Brain pericyte (primary cell): ENCODE results near the gene C6.

Experiments used
- DNase-seq: peaks from one replicate; pipeline ENCODE4 v3.0.0-alpha.2; 2012; ENCODE audit warnings: low read depth, low spot score

Gene C6

DNA sequence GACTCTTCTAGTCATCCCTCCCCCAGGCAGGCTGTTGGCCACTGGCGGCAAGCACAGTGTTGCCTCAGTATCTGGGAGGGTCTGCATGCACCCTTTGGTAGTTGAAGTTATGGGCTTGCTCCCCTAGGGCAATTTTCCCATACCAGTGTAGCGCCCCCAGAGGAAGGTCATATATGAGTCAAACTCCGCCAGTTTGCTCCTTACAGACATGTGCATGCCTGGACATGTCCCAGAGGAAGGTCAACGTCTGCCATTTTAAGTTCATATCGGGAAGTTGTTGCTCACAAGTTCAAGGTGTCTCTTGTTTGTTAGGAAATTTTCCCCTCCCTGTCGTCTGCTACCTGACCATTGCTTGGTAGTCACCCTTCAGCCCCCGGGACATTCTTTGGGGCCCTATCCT, 90.9 kb downstream of the C6 start:
- no peak for DNase-seq

DNA sequence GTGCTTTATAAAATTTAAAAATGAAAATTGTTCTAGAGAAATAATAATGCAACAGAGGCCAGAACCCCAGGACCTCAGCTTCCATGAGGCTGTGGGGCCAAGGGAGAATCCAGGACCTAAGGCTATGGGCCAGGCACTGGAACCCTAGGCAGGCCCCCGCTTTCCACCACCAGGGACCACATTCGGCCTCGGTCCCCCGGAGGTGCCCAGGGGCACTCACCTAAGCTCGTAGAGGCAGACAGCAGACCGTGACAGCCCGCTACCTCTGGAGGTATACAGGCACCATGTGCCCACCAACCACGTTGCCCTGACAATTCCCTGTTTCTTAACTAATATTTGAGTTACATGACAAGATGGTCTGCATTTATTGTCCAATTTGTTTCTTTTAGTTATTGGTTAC, 92.7 kb downstream of the C6 start:
- DNase-seq = no peak

DNA sequence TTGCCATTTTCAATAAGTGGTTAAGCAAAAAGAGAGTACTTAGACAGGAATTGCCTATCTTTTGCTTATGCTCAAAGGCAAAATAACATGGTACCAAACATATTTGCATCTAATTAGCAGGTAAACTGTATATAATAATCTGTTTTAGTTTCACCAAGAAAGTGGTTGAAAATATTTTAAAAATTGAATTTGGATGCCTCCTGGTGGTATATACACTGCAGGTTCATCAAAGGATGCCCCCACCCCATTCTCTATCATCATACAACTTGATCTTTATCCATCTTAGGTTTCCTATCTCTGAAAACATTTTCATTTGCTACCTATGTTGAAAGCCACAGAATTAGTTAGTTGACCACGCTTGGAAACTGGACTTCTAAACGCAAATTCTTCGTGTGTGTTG, 95.2 kb downstream of the C6 start:
- no peak for DNase-seq

DNA sequence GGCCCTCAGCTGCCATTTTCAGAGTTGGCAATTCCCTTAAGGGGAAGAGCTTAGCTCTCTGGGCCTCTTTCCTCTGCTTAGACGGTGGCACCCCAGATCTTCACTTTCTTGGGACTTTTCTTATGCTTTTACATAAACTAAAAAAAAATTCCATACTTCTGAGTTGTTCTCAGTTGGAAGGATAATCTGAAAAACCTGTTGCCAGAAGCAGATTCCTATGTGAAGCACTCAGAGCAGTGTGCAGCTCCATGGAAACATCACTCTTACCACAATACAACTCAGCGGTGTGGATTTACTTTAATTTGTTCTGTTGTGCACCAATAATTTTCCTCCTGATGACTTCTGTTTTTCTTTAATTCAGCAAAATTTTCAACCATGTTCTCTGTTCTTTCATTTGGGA, 98.1 kb downstream of the C6 start:
- DNase-seq = peak; percentile 2

DNA sequence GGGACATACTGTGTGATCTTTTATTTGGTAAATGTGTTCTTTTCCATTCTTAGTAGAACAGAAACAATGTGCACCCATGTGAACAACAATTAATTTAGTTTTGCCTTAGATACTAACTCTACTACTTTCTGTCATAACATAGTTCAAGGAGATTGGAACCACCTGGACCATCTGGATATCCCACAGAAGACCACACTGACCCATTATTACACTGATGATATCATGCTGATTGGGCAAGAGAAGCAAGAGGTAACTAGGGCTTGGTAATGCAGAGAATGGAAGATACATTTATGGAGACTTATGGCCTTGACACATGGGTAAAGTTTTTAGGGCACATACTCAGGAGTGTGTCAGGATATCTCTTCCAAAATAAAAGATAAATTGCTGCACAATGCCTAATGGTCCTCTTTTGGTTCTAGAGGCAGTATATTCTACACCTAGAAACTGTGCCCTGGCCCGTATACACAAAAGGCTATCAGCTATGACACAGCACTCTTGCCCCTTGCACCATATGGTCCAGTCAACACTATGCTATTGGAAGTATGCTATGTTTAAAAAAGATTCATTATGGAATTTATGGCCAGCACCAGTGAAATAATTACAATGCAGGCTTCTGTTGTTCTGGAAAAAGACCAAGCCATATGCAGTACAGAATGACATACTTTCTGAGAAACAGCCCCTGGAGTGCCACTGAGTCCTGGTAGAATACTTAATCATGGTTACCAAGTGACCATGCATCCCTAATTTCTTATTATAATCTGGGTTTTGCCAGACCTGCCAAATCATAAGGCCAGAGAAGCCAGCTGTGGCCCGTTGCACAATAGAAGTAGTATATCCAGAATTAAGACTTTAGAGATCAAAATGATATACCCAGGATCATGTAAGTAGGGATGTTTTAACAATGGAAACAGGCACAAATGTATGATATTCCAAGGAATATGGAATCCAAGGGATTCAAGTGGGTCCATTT, 100.6 kb downstream of the C6 start:
- DNase-seq = no peak

DNA sequence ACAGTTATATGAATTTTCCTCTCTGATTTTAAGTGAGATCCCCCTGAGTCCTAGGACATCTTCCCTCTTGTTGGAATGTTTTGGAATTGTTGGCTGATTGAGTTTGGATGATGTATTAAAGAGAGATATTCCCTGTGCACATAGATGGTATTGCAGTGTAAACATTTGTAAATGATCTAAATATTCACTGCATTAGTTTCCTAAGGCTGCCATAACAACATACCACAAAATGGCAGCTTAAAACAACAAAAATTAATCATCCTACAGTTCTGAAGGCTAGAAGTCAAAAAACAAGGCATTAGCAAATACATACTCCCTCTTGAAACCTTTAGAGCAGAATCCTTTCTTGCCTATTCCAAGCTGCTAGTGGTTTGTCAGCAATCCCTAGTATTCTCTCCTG, 104.1 kb downstream of the C6 start:
- no peak for DNase-seq

DNA sequence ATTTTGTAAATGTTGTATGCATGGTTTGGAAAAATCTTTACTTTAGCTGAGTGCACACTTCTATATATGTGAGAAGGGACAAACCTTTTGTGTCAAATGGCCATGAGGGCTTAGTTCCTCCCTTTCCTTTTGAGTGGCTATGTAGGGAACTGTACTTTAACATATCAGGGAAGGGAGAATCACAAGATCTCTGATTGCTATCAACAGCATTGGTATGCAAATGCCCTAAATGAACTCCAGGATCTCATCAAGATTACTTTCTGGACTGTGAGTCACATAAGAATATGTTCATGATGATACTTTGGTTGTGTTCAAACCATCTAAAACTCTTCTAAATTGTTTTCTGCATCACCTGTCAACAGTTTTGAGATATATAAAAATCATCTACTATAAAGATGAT, 111.0 kb downstream of the C6 start:
- DNase-seq = no peak

DNA sequence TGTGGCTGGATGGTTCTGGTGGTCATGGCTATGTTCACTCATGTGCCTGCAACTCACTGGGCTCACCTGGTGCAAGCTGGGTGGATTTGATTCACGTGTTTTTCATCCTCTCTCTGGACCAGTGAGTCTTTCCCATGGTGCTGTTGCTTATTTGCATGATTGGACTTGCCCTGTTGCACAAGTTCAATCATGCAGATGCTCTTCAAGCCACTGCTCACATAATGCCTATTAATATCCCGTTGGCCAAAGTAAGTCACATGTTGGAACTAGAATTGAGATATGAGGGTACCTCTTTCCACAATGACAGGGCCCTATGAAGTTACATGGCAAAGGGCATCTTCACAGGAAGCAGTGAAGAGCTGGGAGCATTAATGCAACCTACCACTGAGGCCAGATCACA, 115.7 kb downstream of the C6 start:
- DNase-seq = no peak

DNA sequence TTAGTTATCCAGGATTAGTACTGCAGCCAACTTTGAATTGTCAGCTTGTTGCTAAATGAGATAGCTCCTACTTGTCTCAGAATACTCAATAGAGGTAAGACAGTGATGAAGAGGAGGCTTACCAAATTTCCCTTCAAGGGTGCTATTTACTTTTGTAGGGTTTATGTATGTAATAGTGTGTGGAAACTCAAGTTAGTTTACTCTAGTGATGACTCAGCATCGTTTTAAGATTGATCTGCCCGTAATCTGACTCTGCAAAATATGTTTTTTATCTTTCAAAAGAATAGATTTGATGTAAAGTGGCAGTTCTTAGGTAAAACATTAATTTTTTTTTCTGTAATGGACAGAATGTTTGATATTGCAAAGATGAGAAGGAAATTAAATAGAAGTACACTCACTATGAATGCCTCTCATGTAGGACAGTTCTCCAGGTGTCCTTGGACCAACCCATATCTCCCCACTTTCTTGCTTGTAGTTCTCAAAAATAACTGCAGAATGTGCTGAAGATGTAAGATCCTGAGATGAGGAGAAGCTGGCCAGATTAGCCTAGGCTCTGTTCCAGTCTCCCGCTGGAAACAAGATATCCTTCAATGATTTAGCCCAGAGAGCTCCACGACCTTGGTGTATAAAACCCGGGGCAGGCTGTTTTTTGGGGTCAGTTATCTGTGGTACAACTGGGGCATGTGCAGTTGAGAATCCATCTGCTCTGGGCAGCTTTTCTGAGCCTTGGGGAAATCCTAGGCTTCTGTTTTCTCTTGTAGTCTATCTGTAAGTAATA, 117.8 kb downstream of the C6 start:
- DNase-seq = no peak

DNA sequence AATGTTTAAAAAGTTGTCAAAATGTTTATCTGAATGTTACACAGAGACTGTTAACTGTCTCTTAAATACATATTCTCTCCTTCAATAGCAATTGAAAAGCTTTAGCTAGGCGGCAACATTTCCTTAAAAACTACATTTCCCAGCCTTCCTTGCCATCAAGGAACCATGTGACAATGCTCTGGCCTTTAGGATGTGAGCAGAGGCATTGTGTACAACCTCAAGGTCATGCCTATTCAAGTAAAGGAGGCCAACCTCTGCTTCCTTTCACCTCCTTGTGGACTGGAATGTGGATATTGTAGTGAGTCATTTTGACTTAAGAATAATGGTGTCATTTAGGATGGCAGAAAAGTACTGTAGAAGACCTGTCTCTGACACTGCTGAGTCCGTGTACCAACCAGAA, 118.5 kb downstream of the C6 start:
- no peak for DNase-seq

DNA sequence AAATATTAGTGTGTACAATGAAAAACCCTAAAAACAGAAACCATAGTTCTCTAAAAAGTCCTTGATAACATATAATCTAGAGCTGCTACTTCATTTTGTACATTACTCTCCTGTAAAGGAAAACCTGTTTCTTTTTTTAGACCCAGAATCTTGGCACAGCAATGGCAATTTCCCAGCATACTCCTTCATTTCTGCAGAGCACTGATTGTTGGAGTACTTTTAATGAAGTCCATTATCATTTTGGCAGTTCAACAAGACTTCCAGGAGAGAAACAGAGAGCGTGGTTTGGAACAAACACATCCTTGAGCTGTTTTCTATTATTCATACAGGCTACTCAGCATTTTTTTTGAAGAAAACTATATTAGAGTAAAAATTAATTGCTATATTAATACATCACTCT, 119.5 kb downstream of the C6 start:
- DNase-seq = no peak
